WTC11 (cell line): Measurements from ENCODE around the gene BRI3BP.

Source experiments
- ATF2 ChIP-seq: sonication (generic); formaldehyde crosslinking; IDR thresholded peaks from 2 replicates; pipeline ENCODE4 v1.8.1; 2022; ENCODE audit warnings: low read depth, missing genetic modification reagents, borderline replicate concordance
- ATF6 ChIP-seq: sonication (generic); formaldehyde crosslinking; IDR thresholded peaks from 2 replicates; pipeline ENCODE4 v1.8.1; 2023; ENCODE audit warnings: mild to moderate bottlenecking, missing genetic modification reagents
- CTCF ChIP-seq: fragments of 200-600 bp; IDR thresholded peaks from 2 replicates; pipeline ENCODE4 v1.8.0; 2022; ENCODE audit warnings: antibody characterized with exemption
- ETV6 ChIP-seq: sonication (generic); formaldehyde crosslinking; IDR thresholded peaks from 2 replicates; pipeline ENCODE4 v1.8.1; 2022; ENCODE audit warnings: mild to moderate bottlenecking, missing genetic modification reagents
- JUN ChIP-seq: sonication (generic); formaldehyde crosslinking; IDR thresholded peaks from 2 replicates; pipeline ENCODE4 v1.8.0; 2023; ENCODE audit warnings: mild to moderate bottlenecking, missing genetic modification reagents
- KAT7 ChIP-seq: sonication (generic); formaldehyde crosslinking; IDR thresholded peaks from 2 replicates; pipeline ENCODE4 v1.8.1; 2023; ENCODE audit warnings: missing genetic modification reagents, mild to moderate bottlenecking, borderline replicate concordance
- NFE2L1 ChIP-seq: sonication (generic); formaldehyde crosslinking; IDR thresholded peaks from 2 replicates; pipeline ENCODE4 v1.8.1; 2023; ENCODE audit warnings: missing genetic modification reagents
- PREB ChIP-seq: sonication (generic); formaldehyde crosslinking; IDR thresholded peaks from 2 replicates; pipeline ENCODE4 v1.8.1; 2022; ENCODE audit warnings: mild to moderate bottlenecking, missing genetic modification reagents, moderate library complexity, borderline replicate concordance
- TEAD4 ChIP-seq: sonication (generic); formaldehyde crosslinking; IDR thresholded peaks from 2 replicates; pipeline ENCODE4 v1.8.0; 2022; ENCODE audit warnings: mild to moderate bottlenecking, missing genetic modification reagents
- USF1 ChIP-seq: sonication (generic); formaldehyde crosslinking; IDR thresholded peaks from 2 replicates; pipeline ENCODE4 v1.8.0; 2022; ENCODE audit warnings: mild to moderate bottlenecking, missing genetic modification reagents
- USF2 ChIP-seq: sonication (generic); formaldehyde crosslinking; IDR thresholded peaks from 2 replicates; pipeline ENCODE4 v1.8.1; 2023; ENCODE audit warnings: mild to moderate bottlenecking, missing genetic modification reagents, moderate library complexity
- ZBTB43 ChIP-seq: sonication (generic); formaldehyde crosslinking; IDR thresholded peaks from 2 replicates; pipeline ENCODE4 v1.8.1; 2023; ENCODE audit warnings: mild to moderate bottlenecking, missing genetic modification reagents
- TF ChIP-seq, protein P1 (sequence below): sonication (generic); formaldehyde crosslinking; IDR thresholded peaks from 2 replicates; pipeline ENCODE4 v1.8.1; 2023; ENCODE audit warnings: mild to moderate bottlenecking, moderate library complexity, missing genetic modification reagents

- no peak for TF ChIP-seq PREB (CRISPR knock-in tag)
- no peak for TF ChIP-seq CTCF
- no peak for TF ChIP-seq ZBTB43 (CRISPR knock-in tag)
- TF ChIP-seq ETV6 (CRISPR knock-in tag): no peak
- TF ChIP-seq KAT7 (CRISPR knock-in tag): no peak
- no peak for TF ChIP-seq ATF6 (CRISPR knock-in tag)
- TF ChIP-seq, protein P1, sequence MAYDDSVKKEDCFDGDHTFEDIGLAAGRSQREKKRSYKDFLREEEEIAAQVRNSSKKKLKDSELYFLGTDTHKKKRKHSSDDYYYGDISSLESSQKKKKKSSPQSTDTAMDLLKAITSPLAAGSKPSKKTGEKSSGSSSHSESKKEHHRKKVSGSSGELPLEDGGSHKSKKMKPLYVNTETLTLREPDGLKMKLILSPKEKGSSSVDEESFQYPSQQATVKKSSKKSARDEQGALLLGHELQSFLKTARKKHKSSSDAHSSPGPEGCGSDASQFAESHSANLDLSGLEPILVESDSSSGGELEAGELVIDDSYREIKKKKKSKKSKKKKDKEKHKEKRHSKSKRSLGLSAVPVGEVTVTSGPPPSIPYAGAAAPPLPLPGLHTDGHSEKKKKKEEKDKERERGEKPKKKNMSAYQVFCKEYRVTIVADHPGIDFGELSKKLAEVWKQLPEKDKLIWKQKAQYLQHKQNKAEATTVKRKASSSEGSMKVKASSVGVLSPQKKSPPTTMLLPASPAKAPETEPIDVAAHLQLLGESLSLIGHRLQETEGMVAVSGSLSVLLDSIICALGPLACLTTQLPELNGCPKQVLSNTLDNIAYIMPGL (CRISPR knock-in tag): no peak
- no peak for TF ChIP-seq USF2 (CRISPR knock-in tag)
- TF ChIP-seq USF1 (CRISPR knock-in tag): no peak
- TF ChIP-seq ATF2 (CRISPR knock-in tag): no peak
- TF ChIP-seq TEAD4: no peak
- no peak for TF ChIP-seq JUN (CRISPR knock-in tag)
- no peak for TF ChIP-seq NFE2L1 (CRISPR knock-in tag)
Observed at GRCh38 chr12:124963211-124963610, 30.2 kb upstream of the BRI3BP start.
